OCI-LY7 (cell line): ENCODE results near the gene CYP2E1. TPM values are rescaled to one million over a fixed set of nuclear protein-coding genes. Genes with fewer than 3 reads are reported as not detected.

ENCODE experiments used
- BruUV-seq: library from RNA; stranded (reverse); fragments of 400-500 nt; replicated peaks from 2 replicates; lab custom pipeline; 2021; lab: Mats Ljungman, UMichigan
- CTCF ChIA-PET: fragments of 300-600 bp; sonication (Branson Sonifier 250); formaldehyde crosslinking; loops from one replicate; lab custom pipeline; 2022; ENCODE audit warnings: antibody characterized with exemption; ENCODE audit not compliant: unreplicated experiment; lab: Charles Lee
- POLR2A ChIA-PET: fragments of 300-600 bp; sonication (Branson Sonifier 250); formaldehyde crosslinking; loops from one replicate; lab custom pipeline; 2022; ENCODE audit warnings: antibody characterized with exemption; lab: Charles Lee
- DNase-seq: peaks from one replicate; pipeline ENCODE4 v3.0.0-alpha.2; 2015; ENCODE audit warnings: low spot score
- H2AFZ ChIP-seq: fragments of 200-600 bp; sonication (generic), shearing (Covaris generic); 2 replicates; pipeline ENCODE4 v1.6.1; 2014; ENCODE audit warnings: mild to moderate bottlenecking, antibody characterized with exemption, low read length, moderate library complexity
- H3K27ac ChIP-seq: fragments of 200-600 bp; sonication (generic); 2 replicates; pipeline ENCODE4 v1.5.1; 2014; ENCODE audit warnings: mixed run types, low read depth, mild to moderate bottlenecking, moderate library complexity, low read length, inconsistent platforms; ENCODE audit not compliant: poor library complexity, severe bottlenecking
- H3K36me3 ChIP-seq: fragments of 200-600 bp; sonication (generic); 2 replicates; pipeline ENCODE4 v1.6.1; 2014; ENCODE audit warnings: mild to moderate bottlenecking, antibody characterized with exemption, low read length, moderate library complexity, mixed read lengths; ENCODE audit not compliant: insufficient read depth
- H3K4me1 ChIP-seq: fragments of 200-600 bp; sonication (generic); 2 replicates; pipeline ENCODE4 v1.5.1; 2014; ENCODE audit warnings: mild to moderate bottlenecking, low read length; ENCODE audit not compliant: insufficient read depth, poor library complexity, severe bottlenecking
- H3K4me2 ChIP-seq: fragments of 200-600 bp; sonication (generic); 2 replicates; pipeline ENCODE4 v1.6.1; 2014; ENCODE audit warnings: mild to moderate bottlenecking, low read length
- H3K4me3 ChIP-seq: fragments of 200-600 bp; sonication (generic); 2 replicates; pipeline ENCODE4 v1.5.1; 2014; ENCODE audit warnings: mild to moderate bottlenecking, low read depth, low read length; ENCODE audit not compliant: poor library complexity, severe bottlenecking
- H3K79me2 ChIP-seq: fragments of 200-600 bp; sonication (generic); 2 replicates; pipeline ENCODE4 v1.6.1; 2016; ENCODE audit warnings: low read depth, mild to moderate bottlenecking, low read length, moderate library complexity, mixed read lengths; ENCODE audit not compliant: insufficient read depth
- H3K9me2 ChIP-seq: fragments of 200-600 bp; sonication (generic); 2 replicates; pipeline ENCODE4 v1.6.1; 2016; ENCODE audit warnings: mild to moderate bottlenecking, low read length, mixed read lengths; ENCODE audit not compliant: insufficient read depth
- H3K9me3 ChIP-seq: fragments of 200-600 bp; sonication (generic); 2 replicates; pipeline ENCODE4 v1.6.1; 2014; ENCODE audit warnings: mild to moderate bottlenecking, mixed run types, low read length, mixed read lengths
- H4K20me1 ChIP-seq: fragments of 200-600 bp; sonication (generic); 2 replicates; pipeline ENCODE4 v1.6.1; 2014; ENCODE audit warnings: mild to moderate bottlenecking, antibody characterized with exemption, low read length, moderate library complexity, mixed read lengths; ENCODE audit not compliant: insufficient read depth
- CTCF ChIP-seq: fragments of 200-600 bp; sonication (generic); conservative IDR thresholded peaks from 2 replicates; pipeline ENCODE4 v1.5.1; 2014; ENCODE audit warnings: mild to moderate bottlenecking, antibody characterized with exemption, low read length, moderate library complexity, mixed read lengths
- EZH2phosphoT487 ChIP-seq: fragments of 200-600 bp; sonication (generic); IDR thresholded peaks from 2 replicates; pipeline ENCODE4 v1.6.1; 2018; ENCODE audit warnings: low read depth, borderline replicate concordance, mild to moderate bottlenecking, mixed run types, antibody characterized with exemption, low read length, moderate library complexity, mixed read lengths
- intact Hi-C: fragments of 100-400 bp; cut with micrococcal nuclease; formaldehyde crosslinking; loops from one replicate; pipeline ENCODE4 v1.10.0; 2022; ENCODE audit not compliant: unreplicated experiment
- total RNA-seq, 2 experiments: library from RNA; depleted of rRNA in 1 of 2; stranded (reverse); fragments of >200 nt in 1 of 2; shearing (Covaris generic) in 1 of 2; gene quantifications; 2 replicates each; pipeline ENCODE4 v1.2.3, GENCODE V29; 2014 to 2022

Gene CYP2E1
- total RNA-seq, 2 experiments from 2014 or later: 1.7 to 1.9 TPM

GRCh38 chr10:133481657-133482056 lies 45.5 kb upstream of the CYP2E1 start:
- no peak for DNase-seq
- CTCF ChIA-PET: no interaction called here
- intact Hi-C loops: no loop called here
- Histone ChIP-seq H3K4me1 (no peaks in the 10 kb centered on the region), H3K36me3 (no peaks in the 10 kb centered on the region), H4K20me1 (no peaks in the 10 kb centered on the region), H3K9me2 (no peaks in the 10 kb centered on the region), H3K27ac (no peak overlapping the region), H3K4me2 (no peak overlapping the region), H3K4me3 (no peak overlapping the region), H2AFZ (no peak overlapping the region), H3K9me3 (peaks cover 6% of the 10 kb centered on the region), H3K79me2 (no peaks in the 10 kb centered on the region)
- POLR2A ChIA-PET: no interaction called here
- no peak for TF ChIP-seq EZH2phosphoT487
- no peak for TF ChIP-seq CTCF
- no TSS peak for BruUV-seq

- Histone ChIP-seq H2AFZ (no peak overlapping the region), H3K79me2 (no peaks in the 10 kb centered on the region), H4K20me1 (no peaks in the 10 kb centered on the region), H3K9me3 (peaks cover 15% of the 10 kb centered on the region), H3K4me3 (no peak overlapping the region), H3K4me1 (peaks cover 3% of the 10 kb centered on the region), H3K27ac (no peak overlapping the region), H3K4me2 (no peak overlapping the region), H3K9me2 (no peaks in the 10 kb centered on the region), H3K36me3 (no peaks in the 10 kb centered on the region)
- no TSS peak for BruUV-seq
- intact Hi-C loops: no loop called here
- ChIA-PET CTCF (no interaction called here), POLR2A (interaction anchor here (1.4 kb wide), 1 partner anchor 16 kb away, joined by 3 read pairs; no protein-coding TSS in a partner anchor)
- DNase-seq: no peak
- TF ChIP-seq CTCF (no peak), EZH2phosphoT487 (no peak)
Observed at GRCh38 chr10:133484818-133485217, 42.3 kb upstream of the CYP2E1 start.

- ChIA-PET POLR2A (no interaction called here), CTCF (no interaction called here)
- H3K9me3 ChIP-seq: peaks cover 26% of the 10 kb centered on the region
- no peaks in the 10 kb centered on the region for H3K36me3 ChIP-seq
- no peak for DNase-seq
- TF ChIP-seq EZH2phosphoT487: no peak
- TF ChIP-seq CTCF: no peak
- intact Hi-C loops: no loop called here
- H3K4me1 ChIP-seq: peaks cover 8% of the 10 kb centered on the region
- H2AFZ ChIP-seq: no peak overlapping the region
- no peak overlapping the region for H3K4me3 ChIP-seq
- no TSS peak for BruUV-seq
- H4K20me1 ChIP-seq: no peaks in the 10 kb centered on the region
- H3K27ac ChIP-seq: no peak overlapping the region
- H3K79me2 ChIP-seq: no peaks in the 10 kb centered on the region
- no peak overlapping the region for H3K4me2 ChIP-seq
- H3K9me2 ChIP-seq: no peaks in the 10 kb centered on the region
Observed at GRCh38 chr10:133487085-133487484, 40.1 kb upstream of the CYP2E1 start.
